Measurements from ENCODE around the gene ACSL1.

ACSL1 gene, protein sequence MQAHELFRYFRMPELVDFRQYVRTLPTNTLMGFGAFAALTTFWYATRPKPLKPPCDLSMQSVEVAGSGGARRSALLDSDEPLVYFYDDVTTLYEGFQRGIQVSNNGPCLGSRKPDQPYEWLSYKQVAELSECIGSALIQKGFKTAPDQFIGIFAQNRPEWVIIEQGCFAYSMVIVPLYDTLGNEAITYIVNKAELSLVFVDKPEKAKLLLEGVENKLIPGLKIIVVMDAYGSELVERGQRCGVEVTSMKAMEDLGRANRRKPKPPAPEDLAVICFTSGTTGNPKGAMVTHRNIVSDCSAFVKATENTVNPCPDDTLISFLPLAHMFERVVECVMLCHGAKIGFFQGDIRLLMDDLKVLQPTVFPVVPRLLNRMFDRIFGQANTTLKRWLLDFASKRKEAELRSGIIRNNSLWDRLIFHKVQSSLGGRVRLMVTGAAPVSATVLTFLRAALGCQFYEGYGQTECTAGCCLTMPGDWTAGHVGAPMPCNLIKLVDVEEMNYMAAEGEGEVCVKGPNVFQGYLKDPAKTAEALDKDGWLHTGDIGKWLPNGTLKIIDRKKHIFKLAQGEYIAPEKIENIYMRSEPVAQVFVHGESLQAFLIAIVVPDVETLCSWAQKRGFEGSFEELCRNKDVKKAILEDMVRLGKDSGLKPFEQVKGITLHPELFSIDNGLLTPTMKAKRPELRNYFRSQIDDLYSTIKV

GRCh38 chr4:184825896-184826690, at the start of gene ACSL1:
TSS of gene ACSL1 (minus strand) at chr4:184825968. CDS start at chr4:184803514, 22,454 bp downstream.
- DNase-seq, result peak; percentile 78

DNA sequence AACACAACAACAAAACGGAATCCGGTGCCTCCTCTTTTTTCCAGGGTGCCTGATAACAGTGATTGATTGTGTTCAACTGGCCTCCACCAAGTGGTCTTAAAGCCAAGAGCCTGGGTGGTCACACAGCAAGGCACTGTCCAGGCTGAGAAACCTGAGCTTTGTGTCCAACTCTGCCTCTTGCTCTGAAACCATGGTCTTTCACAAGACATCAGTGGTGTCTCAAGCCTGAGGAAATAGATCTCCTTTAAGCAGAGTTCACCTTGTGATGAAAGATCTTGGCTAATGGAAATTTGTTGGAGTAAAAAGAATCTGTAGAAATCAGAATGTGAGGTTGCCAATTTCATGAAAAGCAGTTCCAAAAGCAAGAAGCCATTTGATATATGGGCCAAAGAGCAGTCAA, 47.3 kb upstream of the ACSL1 start:
- DNase-seq, result no peak

DNA sequence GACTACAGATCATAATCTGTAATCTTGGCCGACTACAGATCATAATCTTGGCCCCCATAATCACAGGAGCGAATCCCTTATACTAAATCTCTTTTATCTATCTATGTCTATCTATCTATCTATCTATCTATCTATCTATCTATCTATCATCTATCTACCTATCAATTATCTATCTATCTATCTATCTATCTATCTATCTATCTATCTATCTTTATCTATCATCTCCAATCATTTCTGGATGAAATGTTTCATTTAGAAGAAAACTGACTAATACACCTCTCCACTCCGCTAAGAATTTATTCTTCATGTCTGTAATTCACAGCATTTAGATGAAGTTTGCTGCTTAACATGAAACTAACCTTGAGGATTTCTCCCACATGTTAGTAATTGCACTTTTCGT, 45.0 kb upstream of the ACSL1 start:
- DNase-seq, result no peak

DNA sequence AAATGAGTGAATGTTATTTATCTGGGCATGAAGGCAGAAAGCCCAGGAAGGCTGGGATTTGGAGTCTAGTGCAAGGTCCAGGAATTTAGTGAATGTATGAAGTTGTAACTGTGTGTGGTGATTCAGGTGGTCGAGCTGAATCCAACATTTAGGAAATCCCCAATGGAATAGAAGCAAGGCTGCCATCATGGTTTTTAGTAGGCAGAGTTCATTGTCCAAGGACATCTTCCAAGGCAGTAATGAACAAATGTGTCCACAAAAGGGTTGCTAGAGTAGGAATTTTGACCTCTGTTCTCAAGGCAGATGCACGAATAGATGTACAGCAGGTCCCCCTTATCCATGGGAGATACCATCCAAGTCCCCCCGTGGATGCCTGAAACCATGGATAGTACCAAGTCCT, 42.9 kb upstream of the ACSL1 start:
- no peak for DNase-seq

DNA sequence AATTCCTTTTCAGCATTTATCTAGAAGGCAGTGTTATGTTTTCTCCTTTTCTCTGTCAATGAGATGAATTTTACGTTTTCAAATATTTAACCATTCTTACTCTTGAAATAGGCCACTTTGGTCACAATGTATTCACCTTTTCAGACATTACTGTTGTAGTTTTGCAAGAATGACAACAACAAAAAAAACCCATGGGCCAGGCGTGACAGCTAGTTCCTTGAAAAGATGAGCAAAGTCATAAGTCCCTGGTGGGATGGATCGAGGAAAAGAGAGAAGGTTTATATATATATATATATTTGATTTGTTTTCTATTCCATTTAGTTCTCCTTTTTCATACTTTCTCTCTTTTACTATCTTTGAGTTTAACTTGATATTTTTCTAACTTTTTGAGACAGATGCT, 38.1 kb upstream of the ACSL1 start:
- no peak for DNase-seq

GRCh38 chr4:184861047-184861446, 35.3 kb upstream of the ACSL1 start:
- DNase-seq, result no peak

DNA sequence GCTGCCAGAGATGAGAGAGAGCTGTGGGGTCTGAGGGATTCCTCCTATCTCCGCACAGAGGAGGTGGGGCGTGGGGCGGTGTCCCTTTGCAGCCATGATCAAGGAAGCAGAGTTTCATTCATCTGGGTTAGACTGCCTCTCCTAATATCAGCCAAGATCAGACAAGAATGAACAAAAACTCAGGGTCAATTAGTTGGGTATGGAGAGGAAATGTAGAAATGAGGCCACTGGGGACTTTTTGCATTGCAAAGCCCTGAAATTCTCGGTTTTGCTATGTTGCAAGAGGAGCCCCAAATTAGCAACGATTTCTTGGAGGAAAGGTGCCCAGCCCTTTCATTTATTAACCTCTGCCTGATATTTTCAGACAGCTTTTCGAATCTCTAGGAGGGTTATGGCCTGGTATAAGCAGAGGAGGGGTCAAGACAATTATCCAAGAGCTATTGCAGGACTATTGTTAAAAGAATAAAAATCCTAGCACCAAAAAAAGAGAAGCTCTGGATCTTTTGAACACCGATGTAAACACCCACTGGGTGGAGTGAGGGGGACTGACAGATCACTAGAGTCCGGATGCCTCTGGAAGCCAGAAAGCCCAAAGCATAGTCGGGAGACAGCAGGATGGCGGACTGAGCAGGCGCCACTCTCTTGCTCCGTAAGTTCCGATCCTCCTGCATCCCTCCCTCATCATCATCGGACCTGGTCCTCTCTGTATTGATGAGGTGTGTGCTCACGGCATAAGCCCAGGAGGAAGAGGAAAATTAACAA, 34.4 kb upstream of the ACSL1 start:
- peak; percentile 26 for DNase-seq

DNA sequence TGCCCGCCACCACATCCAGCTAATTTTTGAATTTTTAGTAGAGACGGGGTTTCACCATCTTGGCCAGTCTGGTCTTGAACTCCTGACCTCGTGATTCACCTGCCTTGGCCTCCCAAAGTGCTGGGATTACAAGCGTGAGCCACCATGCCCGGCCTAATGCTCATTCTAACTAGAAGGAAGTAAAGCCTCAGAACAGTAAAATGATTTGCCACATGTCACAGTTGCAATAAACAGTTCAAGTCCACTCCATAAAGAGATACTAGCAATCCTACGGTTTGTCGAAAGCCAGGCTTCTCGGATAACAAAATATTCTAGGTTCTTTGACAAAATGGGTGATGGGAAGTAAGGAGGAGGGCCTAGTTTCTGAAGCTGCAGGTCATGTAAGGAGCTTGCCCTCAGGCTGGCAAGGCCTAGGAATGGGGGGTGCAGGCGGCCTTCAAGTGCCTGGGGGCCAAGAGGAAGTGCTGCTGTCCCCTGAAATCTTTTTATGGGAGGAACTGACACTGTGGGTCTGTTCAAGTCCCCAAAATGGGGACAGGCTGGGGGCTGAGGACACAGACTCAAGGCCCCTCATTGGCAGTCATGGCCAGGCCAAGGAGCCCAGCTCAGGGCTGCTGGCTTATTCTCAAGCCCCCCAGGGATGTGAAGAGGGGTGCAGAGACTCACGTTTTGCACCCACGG, 31.8 kb upstream of the ACSL1 start:
- DNase-seq, result no peak

DNA sequence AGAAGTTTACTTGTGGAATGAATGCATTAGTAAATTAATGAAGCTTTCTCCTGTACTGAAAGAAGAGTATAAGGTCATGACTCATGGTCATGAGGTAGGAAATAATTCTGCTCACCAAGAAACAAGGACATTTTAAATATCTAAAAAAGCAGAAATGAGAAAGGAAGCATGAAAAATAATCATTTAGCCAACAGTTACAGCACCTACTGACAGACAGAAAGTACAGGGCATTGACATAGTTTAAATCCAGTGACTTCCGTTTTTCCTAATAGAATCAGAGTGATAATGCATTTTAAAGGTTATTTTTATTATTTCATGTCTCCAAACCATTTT, 30.5 kb upstream of the ACSL1 start:
- no peak for DNase-seq

DNA sequence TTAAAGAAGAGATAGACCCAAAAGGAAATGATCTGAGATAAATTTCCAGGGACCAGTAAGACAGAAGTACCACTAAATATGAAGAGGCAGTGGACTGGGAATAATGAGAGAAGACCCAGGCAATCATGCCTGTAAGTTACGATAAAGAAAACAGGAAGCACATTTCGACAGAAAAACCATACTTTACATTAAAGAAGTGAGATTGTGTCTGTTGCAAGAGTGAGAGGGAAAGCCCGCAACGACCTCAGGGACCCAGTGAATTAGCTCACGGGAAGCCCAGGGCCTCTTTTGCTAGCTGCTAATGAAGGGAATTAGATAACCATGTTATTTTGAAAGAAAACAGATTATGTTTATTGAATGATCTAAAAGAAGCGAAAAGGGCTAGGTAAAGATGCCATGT, 28.9 kb upstream of the ACSL1 start:
- DNase-seq, result peak; percentile 20

DNA sequence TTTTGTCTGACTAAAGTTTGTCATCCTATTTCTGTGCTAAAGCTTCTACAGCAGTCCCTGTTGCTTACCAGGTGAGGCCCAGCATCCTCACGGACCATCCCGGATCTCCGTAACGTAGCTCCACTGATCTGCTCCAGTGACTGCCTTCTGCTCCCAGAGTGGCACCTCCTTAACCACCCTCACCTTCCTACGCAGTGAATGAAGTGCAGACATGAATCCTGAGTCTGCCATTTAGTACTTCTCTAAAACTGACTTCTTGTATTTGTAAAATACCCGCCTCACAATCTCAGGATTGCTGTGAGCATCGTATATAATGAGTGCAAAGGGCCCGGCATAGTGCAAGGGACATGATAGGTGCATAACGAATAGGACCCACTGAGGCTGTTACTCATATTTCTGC, 27.7 kb upstream of the ACSL1 start:
- DNase-seq, result no peak

GRCh38 chr4:184851886-184852285, 26.1 kb upstream of the ACSL1 start:
- no peak for DNase-seq

- peak; percentile 65 for DNase-seq
Observed at GRCh38 chr4:184851200-184851541, 25.4 kb upstream of the ACSL1 start.

GRCh38 chr4:184850431-184851199, 24.8 kb upstream of the ACSL1 start:
- peak; percentile 34 for DNase-seq

DNA sequence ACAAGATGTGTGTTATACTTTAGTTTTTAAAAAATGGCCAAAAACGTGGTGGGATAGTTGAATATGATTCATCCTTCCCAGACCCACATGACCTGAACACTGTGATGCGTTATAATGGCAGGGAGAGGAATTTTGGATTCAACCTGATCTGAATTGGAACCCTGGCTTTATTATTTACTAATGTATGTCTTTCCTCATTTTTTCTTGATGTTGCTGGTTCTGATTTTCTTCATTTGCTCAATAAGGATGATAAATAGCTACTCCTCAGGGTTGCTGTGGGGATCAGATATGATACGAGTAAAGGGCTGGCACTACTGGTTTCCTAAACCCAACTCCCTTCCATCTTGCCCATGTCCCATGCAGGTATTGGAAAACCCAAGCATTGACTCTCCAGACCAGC, 24.2 kb upstream of the ACSL1 start:
- no peak for DNase-seq

GRCh38 chr4:184849185-184849584, 23.4 kb upstream of the ACSL1 start:
- peak; percentile 76 for DNase-seq

DNA sequence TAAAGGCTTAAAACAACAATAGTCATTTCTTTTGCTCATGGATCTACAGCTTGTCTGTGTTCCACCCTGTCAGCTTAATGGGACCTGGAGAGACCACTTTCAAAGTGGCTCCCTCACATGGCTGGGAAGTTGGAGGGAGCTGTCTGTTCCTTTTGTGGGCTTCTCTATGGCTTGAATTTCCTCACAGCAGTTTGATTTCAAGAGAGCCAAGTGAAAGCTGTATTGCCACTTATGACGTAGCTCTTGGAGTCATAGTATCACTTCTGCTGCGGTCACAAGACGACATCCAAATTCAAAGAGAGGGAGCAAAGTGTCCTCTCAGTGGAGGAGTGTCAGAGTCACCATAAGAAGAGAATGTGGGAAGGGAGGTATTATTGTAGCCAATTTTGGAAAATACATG, 22.7 kb upstream of the ACSL1 start:
- peak; percentile 72 for DNase-seq

- no peak for DNase-seq
Observed at GRCh38 chr4:184846531-184846930, 20.8 kb upstream of the ACSL1 start.

- DNase-seq, result no peak
Observed at GRCh38 chr4:184845367-184846021, 19.7 kb upstream of the ACSL1 start.

DNA sequence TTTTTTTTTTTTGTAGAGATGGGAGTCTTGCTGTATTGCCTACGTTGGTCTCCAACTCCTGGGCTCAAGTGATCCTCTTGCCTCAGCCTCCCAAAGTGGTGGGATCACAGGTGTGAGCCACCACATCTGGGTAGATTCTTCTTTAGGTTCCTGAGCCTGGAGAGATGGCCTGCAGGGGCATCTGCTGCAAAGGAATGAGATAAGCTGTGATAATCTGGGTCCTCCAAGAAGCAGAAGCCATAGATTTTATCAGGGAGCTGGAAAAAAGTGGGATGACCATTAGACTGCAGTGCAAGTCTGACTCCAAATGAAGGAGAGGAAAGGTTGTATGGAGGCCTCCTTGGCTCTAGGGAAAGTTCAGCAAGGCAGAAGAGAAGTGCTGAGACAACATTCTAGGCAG, 19.0 kb upstream of the ACSL1 start:
- DNase-seq, result no peak

- no peak for DNase-seq
Observed at GRCh38 chr4:184843984-184844554, 18.3 kb upstream of the ACSL1 start.

All from activated CD4-positive, alpha-beta T cell treated with anti-CD3 and anti-CD28 coated beads, Interleukin-2, amount 50 U/mL, for 16 hours (primary cell).